Dermis microvascular lymphatic vessel endothelial cell (primary cell): ENCODE results near the gene ABHD17A. TPM values are rescaled to one million over a fixed set of nuclear protein-coding genes. Genes with fewer than 3 reads are reported as not detected.
A peak's percentile ranks its signal among the peaks of the same experiment; 100 is the strongest.

Experiments
- DNase-seq, 2 donors: peaks; one replicate each; pipeline versions ENCODE4 v3.0.0 to v3.0.0-alpha.2; 2010; ENCODE audit warnings: low read depth in 2 of 2
- total RNA-seq: library from RNA; depleted of rRNA; stranded (reverse); fragments of >200 nt; gene quantifications from 2 replicates; pipeline ENCODE4 v1.2.1, GENCODE V29; 2014

The ABHD17A gene
- total RNA-seq, result 70.1 and 93.4 TPM in 2 replicates

DNA sequence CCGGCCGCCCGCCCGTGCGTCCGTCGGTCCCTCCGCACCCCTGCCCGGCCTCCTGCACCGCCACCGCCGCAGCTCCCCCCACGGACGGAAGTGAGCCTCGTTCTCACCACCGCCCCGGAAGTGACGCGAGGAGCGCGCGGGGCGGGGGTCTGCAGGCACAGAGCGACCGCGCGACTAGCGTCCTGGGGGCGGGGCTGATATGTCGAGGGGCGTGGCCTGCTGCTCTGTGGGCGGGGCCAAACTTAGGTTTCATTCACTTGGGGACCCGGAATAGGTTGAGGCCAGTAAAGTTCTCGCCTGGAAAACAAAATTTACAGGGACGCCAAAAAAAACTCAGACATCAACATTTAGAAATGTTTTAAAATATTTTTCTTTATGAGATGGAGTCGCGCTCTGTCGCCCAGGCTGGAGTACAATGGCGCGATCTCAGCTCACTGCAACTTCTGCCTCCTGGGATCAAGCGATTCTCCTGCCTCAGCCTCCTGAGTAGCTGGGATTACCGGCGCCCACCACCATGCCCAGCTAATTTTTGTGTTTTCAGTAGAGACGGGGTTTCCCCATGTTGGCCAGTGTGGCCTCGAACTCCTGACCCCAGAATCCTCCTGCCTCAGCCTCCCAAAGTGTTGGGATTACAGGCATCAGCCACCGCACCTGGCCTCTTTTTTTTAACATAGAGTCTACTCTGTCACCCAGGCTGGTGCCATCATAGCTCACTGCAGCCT, at the start of gene ABHD17A:
ABHD17A (minus strand) TSS at position 99 of the 722 bp plus-strand sequence. CDS start 3,930 bp downstream, outside the sequence.
- peak; percentile 78 to 94 for DNase-seq

DNA sequence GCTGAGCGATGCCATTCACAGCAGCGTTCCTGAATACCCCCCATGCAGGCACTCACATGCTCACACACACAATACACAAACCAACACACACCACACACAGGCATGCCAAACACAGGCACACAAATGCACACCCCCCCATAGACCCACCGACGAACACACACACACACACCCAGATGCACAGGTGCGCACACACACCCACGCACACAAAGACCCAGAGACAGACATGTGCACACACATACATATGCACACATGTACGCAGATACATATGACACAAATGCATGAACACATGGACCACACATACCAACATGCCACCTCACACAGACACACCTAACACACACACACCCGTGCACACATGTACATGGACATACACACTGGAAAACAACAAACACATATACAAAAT, 48.6 kb upstream of the ABHD17A start:
- no peak for DNase-seq

DNA sequence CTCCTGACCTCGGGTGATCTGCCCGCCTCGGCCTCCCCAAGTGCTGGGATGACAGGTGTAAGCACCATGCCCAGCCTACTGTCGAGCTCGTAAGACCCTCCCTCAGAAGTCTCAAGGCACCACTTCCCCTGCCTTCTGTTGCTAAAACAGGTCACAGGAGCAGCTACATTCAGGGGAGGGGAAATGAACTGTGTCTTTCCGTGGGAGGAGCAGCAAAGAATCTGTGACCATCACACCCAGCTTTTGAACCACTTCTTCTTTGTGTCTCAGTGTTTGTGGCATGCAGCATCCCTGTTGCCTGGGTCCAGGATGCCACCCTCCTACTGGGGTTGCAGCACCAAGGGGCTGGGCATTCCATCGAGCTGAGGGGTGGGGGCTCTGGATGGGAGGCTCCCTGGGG, 47.9 kb upstream of the ABHD17A start:
- DNase-seq, result no peak

GRCh38 chr19:1932395-1932794, 47.1 kb upstream of the ABHD17A start:
- DNase-seq, result no peak

- no peak for DNase-seq
These were observed 46.1 kb upstream of the ABHD17A start for GRCh38 chr19:1931445-1931844.

- DNase-seq, result peak in 1 of 2 donors; percentile 67
These were observed 43.9 kb upstream of the ABHD17A start for GRCh38 chr19:1929021-1929742.

DNA sequence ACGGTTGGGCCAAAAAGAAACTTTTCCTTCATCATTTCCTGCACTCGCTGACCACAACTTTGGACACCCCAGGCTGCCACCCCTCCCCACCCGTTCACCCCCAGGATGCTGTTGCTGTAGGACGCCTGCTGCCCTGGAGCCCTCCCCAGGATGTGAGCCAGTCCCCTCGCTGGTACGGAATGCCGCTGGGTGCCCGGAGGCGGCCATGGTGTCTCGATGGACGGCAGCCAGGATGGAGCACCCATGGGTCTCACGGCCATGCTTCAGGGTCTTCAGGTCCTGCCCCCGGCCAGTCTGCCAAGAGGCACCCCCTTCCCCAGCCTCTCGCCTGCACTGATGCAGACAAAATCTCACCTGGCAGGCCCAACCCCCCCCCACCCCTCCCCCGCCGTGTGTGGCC, 40.2 kb upstream of the ABHD17A start:
- no peak for DNase-seq

GRCh38 chr19:1924320-1924961, 39.1 kb upstream of the ABHD17A start:
- DNase-seq, result no peak

DNA sequence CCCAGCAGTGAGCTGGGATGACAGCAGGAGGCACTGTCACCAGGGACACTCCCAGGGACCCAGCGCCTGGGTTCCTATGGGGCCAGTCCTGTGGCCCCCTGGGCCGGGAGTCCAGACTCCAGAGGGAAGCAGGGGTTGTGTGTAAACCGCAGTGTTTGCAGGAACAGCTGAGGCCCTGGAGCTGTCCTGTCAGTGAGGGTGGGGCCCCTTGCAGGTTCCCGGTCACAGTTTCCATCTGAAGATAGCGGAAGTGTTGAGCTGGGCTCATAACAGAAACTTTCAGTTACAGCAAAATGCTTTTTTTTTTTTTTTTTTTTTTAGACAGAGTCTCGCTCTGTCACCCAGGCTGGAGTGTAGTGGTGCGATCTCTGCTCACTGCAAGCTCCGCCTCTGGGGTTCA, 38.0 kb upstream of the ABHD17A start:
- no peak for DNase-seq

- no peak for DNase-seq
These were observed 37.5 kb upstream of the ABHD17A start for GRCh38 chr19:1922803-1923202.

- no peak for DNase-seq
These were observed 36.5 kb upstream of the ABHD17A start for GRCh38 chr19:1921825-1922224.

DNA sequence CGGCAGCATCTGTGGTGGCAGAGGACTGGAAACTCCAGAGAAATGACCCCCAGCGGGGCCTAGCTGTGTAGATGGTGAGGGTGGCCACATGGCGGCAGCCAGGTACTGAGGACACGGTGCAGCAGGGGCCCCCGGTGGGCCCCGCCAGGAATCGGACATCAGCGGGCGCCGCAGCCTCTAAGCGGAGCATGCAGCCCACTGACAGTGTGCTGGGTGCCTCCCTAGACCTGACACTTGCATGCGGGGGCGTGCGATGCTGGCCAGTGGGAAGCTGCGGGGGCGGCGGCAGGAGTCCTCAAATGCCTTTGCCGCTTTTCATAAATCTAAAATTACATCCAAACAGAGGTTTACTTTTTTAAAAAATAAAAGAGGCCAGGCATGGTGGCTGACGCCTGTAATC, 36.0 kb upstream of the ABHD17A start:
- DNase-seq, result no peak

GRCh38 chr19:1920644-1921043, 35.3 kb upstream of the ABHD17A start:
- no peak for DNase-seq

DNA sequence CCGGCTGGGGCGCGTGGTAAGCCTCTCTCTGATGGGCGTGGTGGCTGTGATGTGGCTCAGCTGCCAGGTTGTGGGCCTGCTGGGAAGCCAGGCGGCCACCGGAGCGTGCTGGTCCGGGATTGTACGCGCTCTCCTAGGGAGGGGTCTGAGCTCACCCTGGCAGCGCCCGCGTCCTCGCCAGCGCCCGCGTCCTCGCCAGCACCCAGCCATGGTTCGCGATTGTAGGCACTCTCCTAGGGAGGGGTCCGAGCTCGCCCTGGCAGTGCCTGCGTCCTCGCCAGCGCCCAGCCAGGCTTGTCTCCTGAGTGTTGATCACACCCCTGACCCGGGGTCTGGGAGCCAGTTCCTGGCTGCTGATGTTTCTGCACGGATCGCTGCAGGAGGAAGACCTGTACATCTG, 33.7 kb upstream of the ABHD17A start:
- no peak for DNase-seq

DNA sequence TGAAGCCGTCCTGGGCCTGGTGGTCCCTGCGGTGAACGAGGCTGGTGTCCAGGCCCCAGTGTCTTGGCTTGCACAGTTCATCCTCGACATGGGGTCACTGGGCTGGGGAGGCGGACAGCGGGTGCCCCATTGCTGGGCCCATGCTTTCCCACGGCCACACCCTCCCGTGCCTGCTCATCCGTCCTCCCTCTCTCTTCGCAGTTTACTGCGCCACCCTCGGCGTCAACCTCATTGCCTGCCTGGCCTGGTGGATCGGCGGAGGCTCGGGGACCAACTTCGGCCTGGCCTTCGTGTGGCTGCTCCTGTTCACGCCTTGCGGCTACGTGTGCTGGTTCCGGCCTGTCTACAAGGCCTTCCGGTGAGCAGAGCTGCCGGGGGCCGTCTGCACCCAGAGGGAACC, 32.6 kb upstream of the ABHD17A start:
- DNase-seq, result no peak

DNA sequence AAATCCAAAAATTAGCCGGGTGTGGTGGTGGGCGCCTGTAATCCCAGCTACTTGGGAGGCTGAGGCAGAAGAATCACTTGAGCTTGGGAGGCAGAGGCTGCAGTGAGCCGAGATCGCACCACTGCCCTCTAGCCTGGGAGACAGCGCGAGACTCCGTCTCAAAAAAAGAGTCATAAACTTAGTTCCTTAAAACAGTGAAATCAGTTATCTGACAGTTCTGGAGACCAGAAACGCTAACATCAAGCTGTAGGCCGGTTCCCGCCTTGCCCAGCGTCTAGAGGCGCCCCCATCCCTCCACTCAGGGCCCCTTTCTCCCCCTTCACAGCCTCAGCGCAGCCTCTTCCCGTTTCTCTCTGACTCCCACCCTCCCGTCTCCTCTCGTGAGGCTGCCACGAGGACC, 31.9 kb upstream of the ABHD17A start:
- DNase-seq, result no peak

DNA sequence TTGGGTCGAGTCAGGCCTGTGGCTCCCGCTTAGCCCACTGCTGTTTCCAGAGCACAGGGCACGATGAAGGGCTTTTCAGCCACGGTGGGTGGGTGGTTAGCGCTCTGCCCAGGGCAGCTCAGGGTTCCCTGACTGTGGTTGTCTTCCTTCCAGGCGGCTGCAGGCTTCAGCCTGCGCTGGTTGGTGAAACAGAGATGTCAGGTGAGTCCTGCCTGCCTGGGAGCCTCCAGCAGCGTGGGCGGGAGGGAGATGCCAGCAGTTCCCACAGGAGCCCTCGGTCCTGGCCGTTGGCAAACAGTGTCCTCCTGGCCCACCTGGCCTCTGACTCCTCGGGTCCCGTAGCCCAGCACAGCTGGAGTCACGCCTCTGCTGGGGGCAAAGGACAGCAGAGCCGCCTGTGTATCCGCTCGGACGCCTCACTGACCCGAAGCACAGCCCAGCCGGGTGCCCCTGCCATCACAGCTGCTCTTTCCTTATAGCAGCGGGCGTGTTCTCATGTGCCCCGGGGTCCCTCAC, 29.6 kb upstream of the ABHD17A start:
- no peak for DNase-seq

- no peak for DNase-seq
These were observed 28.7 kb upstream of the ABHD17A start for GRCh38 chr19:1913781-1914577.

GRCh38 chr19:1912760-1913505, 27.6 kb upstream of the ABHD17A start:
- no peak for DNase-seq

GRCh38 chr19:1911995-1912394, 26.7 kb upstream of the ABHD17A start:
- DNase-seq, result no peak

GRCh38 chr19:1911098-1911497, 25.8 kb upstream of the ABHD17A start:
- no peak for DNase-seq
